KMS-11 (cell line): ENCODE results near the gene ATP4B.

ENCODE experiments used
- H2AFZ ChIP-seq: fragments of 200-600 bp; sonication (generic); 2 replicates; pipeline ENCODE4 v1.6.1; 2016; ENCODE audit warnings: antibody characterized with exemption, mixed run types, low read depth
- H3K27ac ChIP-seq: fragments of 200-600 bp; sonication (generic); 2 replicates; pipeline ENCODE4 v1.6.1; 2016; ENCODE audit warnings: mild to moderate bottlenecking, mixed run types
- H3K27me3 ChIP-seq: fragments of 200-600 bp; sonication (generic); 2 replicates; pipeline ENCODE4 v1.6.1; 2017; ENCODE audit warnings: mild to moderate bottlenecking, low read depth, mixed run types, moderate library complexity; ENCODE audit not compliant: insufficient read depth
- H3K36me3 ChIP-seq: fragments of 200-600 bp; sonication (generic); 2 replicates; pipeline ENCODE4 v1.6.1; 2017; ENCODE audit warnings: mild to moderate bottlenecking, mixed run types; ENCODE audit not compliant: insufficient read depth
- H3K4me1 ChIP-seq: fragments of 200-600 bp; sonication (generic); 2 replicates; pipeline ENCODE4 v1.6.1; 2016; ENCODE audit warnings: mild to moderate bottlenecking, low read depth, mixed run types; ENCODE audit not compliant: poor library complexity, severe bottlenecking
- H3K4me2 ChIP-seq: fragments of 200-600 bp; sonication (generic); 2 replicates; pipeline ENCODE4 v1.7.0; 2016; ENCODE audit warnings: mild to moderate bottlenecking, mixed run types
- H3K4me3 ChIP-seq: fragments of 200-600 bp; sonication (generic); IDR thresholded peaks from 2 replicates; pipeline ENCODE4 v1.6.1; 2017; ENCODE audit warnings: low read depth, low read length, mixed read lengths; ENCODE audit not compliant: insufficient read depth
- H3K79me2 ChIP-seq: fragments of 200-600 bp; sonication (generic); 2 replicates; pipeline ENCODE4 v1.6.1; 2016; ENCODE audit warnings: low read depth, mixed run types; ENCODE audit not compliant: insufficient read depth
- H3K9ac ChIP-seq: fragments of 200-600 bp; sonication (generic); 2 replicates; pipeline ENCODE4 v1.6.1; 2016; ENCODE audit warnings: mild to moderate bottlenecking, mixed run types
- H4K20me1 ChIP-seq: fragments of 200-600 bp; sonication (generic); 2 replicates; pipeline ENCODE4 v1.6.1; 2016; ENCODE audit warnings: mild to moderate bottlenecking, mixed run types; ENCODE audit not compliant: insufficient read depth
- TF ChIP-seq, protein P1 (sequence below): fragments of 200-600 bp; sonication (generic); conservative IDR thresholded peaks from 2 replicates; pipeline ENCODE4 v1.6.1; 2017; ENCODE audit warnings: low read depth, mild to moderate bottlenecking, antibody characterized with exemption, low read length, moderate library complexity, mixed read lengths

ATP4B gene

DNA sequence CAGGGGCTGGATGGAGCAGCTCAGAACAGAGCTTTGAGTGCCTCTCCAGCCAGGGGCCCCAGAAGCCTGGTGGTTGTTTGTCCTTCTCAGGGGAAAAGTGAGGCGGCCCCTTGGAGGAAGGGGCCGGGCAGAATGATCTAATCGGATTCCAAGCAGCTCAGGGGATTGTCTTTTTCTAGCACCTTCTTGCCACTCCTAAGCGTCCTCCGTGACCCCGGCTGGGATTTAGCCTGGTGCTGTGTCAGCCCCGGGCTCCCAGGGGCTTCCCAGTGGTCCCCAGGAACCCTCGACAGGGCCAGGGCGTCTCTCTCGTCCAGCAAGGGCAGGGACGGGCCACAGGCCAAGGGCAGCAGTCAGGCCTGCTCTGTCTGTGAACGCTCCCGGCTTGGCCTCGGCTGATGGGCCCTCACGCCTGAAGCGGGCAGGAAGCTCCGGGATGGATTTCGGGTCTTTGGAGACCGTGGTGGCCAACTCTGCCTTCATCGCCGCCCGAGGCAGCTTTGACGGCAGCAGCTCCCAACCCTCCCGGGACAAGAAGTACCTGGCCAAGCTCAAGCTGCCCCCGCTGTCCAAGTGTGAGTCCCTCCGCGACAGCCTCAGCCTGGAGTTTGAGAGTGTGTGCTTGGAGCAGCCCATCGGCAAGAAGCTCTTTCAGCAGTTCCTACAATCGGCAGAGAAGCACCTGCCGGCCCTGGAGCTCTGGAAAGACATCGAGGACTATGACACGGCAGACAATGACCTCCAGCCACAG lies 9.1 kb upstream of the ATP4B start, which contains the start of gene GRK1:
Gene GRK1, plus strand, starts transcription at position 269 of the 751 bp plus-strand sequence. Its CDS starts 168 bp downstream, at position 437.
- TF ChIP-seq, protein P1, sequence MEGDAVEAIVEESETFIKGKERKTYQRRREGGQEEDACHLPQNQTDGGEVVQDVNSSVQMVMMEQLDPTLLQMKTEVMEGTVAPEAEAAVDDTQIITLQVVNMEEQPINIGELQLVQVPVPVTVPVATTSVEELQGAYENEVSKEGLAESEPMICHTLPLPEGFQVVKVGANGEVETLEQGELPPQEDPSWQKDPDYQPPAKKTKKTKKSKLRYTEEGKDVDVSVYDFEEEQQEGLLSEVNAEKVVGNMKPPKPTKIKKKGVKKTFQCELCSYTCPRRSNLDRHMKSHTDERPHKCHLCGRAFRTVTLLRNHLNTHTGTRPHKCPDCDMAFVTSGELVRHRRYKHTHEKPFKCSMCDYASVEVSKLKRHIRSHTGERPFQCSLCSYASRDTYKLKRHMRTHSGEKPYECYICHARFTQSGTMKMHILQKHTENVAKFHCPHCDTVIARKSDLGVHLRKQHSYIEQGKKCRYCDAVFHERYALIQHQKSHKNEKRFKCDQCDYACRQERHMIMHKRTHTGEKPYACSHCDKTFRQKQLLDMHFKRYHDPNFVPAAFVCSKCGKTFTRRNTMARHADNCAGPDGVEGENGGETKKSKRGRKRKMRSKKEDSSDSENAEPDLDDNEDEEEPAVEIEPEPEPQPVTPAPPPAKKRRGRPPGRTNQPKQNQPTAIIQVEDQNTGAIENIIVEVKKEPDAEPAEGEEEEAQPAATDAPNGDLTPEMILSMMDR, result no peak
- H3K79me2 ChIP-seq, result no peaks in the 10 kb centered on the region
- H4K20me1 ChIP-seq, result no peaks in the 10 kb centered on the region
- H3K9ac ChIP-seq, result no peak within 1 kb of the TSS
- no peak within 1 kb of the TSS for H2AFZ ChIP-seq
- H3K4me3 ChIP-seq, result no peak within 1 kb of the TSS
- no peaks in the 10 kb centered on the region for H3K27me3 ChIP-seq
- H3K36me3 ChIP-seq, result no peaks in the 10 kb centered on the region
- H3K4me1 ChIP-seq, result no peaks in the 10 kb centered on the region
- H3K4me2 ChIP-seq, result no peak within 1 kb of the TSS
- no peak within 1 kb of the TSS for H3K27ac ChIP-seq

DNA sequence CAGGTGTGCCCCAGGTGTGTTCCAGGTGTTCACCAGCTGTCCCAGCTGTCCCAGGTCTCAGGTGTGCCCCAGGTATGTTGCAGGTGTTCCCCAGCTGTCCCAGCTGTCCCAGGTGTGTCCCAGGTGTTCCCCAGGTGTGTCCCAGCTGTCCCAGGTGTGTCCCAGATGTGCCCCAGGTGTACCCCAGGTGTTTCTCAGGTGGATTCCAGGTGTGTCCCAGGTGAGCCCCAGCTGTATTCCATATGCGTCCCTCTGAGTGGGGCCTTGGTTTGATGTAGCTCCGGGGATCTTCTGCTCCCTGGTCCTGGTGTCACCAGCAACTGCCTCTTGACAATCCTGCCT lies 8.3 kb upstream of the ATP4B start:
- Histone ChIP-seq H4K20me1 (no peaks in the 10 kb centered on the region), H2AFZ (no peak overlapping the region)
- TF ChIP-seq, protein P1, result no peak

DNA sequence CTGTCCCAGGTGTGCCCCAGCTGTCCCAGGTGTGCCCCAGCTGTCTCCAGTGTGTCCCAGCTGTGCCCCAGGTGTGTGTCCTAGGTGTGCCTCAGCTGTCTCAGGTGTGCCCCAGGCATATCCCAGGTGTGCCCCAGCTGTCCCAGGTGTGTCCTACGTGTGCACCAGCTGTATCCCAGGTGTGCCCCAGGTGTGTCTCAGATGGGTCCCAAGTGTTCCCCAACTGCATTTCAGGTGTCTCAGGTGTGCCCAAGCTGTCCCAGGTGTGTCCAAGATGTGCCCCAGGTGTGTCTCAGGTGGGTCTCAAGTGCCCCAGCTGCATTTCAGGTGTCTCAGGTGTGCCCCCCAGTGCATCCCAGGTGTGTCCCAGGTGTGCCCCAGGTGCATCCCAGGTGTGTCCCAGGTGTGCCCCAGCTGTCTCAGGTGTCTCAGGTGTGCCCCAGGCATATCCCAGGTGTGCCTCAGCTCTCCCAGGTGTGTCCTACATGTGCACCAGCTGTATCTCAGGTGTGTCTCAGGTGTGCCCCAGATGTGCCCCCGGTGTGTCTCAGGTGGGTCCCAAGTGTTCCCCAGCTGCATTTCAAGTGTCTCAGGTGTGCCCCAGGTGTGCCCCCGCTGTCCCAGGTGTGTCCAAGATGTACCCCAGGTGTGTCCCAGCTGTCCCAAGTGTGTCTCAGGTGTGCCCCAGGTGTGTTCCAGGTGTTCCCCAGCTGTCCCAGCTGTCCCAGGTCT lies 7.8 kb upstream of the ATP4B start:
- H3K4me2 ChIP-seq, result no peak overlapping the region
- H3K9ac ChIP-seq, result no peak overlapping the region
- no peak overlapping the region for H2AFZ ChIP-seq
- no peaks in the 10 kb centered on the region for H4K20me1 ChIP-seq
- TF ChIP-seq, protein P1, result no peak
- H3K4me1 ChIP-seq, result no peaks in the 10 kb centered on the region
- no peaks in the 10 kb centered on the region for H3K27me3 ChIP-seq
- no peak overlapping the region for H3K4me3 ChIP-seq
- H3K36me3 ChIP-seq, result no peaks in the 10 kb centered on the region
- H3K79me2 ChIP-seq, result no peaks in the 10 kb centered on the region
- H3K27ac ChIP-seq, result no peak overlapping the region

More for the DNA sequence above, 8.3 kb upstream of the ATP4B start:
- H3K9ac ChIP-seq, result no peak overlapping the region
- no peak overlapping the region for H3K4me3 ChIP-seq
- no peaks in the 10 kb centered on the region for H3K4me1 ChIP-seq
- H3K36me3 ChIP-seq, result no peaks in the 10 kb centered on the region
- H3K27ac ChIP-seq, result no peak overlapping the region
- no peaks in the 10 kb centered on the region for H3K27me3 ChIP-seq
- H3K4me2 ChIP-seq, result no peak overlapping the region
- H3K79me2 ChIP-seq, result no peaks in the 10 kb centered on the region

GRCh38 chr13:113664751-113665596 lies 7.0 kb upstream of the ATP4B start:
- TF ChIP-seq, protein P1, result no peak
- H3K4me1 ChIP-seq, result no peaks in the 10 kb centered on the region
- H4K20me1 ChIP-seq, result no peaks in the 10 kb centered on the region
- no peaks in the 10 kb centered on the region for H3K27me3 ChIP-seq
- no peak overlapping the region for H2AFZ ChIP-seq
- no peak overlapping the region for H3K9ac ChIP-seq
- no peaks in the 10 kb centered on the region for H3K36me3 ChIP-seq
- H3K27ac ChIP-seq, result no peak overlapping the region
- no peak overlapping the region for H3K4me3 ChIP-seq
- H3K4me2 ChIP-seq, result no peak overlapping the region
- no peaks in the 10 kb centered on the region for H3K79me2 ChIP-seq
